GM12892 (cell line): Measurements from ENCODE around the gene FRMPD4.

Experiments
- POLR2A ChIP-seq: IDR thresholded peaks from 2 replicates; pipeline ENCODE4 v1.6.1; 2011; ENCODE audit warnings: low read depth, low read length, control low read depth
- TAF1 ChIP-seq: IDR thresholded peaks from 2 replicates; pipeline ENCODE4 v1.6.1; 2011; ENCODE audit warnings: low read depth, mild to moderate bottlenecking, control low read depth, low read length, borderline replicate concordance

DNA sequence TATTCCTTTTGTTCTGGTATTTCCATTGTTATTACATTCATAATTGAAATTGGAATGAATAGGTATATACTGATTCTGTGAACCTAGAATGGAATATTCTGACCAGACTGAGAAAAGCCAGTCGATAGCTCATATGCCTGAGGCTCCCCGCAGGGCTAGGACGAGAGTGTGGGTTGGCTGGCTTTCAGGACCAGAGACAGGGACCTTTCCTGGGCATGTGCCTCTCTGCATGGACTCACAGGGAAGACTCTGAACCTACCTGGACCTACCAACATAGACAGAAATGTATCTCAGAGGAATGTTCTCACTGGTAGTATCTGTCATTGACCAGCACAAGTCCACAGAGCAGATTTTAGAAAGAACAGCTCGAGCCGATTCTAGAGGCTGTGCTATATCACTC, 214.6 kb downstream of the FRMPD4 start:
- TF ChIP-seq TAF1 = no peak
- TF ChIP-seq POLR2A = no peak
